ENCODE results near the gene CNEP1R1.

Gene CNEP1R1

DNA sequence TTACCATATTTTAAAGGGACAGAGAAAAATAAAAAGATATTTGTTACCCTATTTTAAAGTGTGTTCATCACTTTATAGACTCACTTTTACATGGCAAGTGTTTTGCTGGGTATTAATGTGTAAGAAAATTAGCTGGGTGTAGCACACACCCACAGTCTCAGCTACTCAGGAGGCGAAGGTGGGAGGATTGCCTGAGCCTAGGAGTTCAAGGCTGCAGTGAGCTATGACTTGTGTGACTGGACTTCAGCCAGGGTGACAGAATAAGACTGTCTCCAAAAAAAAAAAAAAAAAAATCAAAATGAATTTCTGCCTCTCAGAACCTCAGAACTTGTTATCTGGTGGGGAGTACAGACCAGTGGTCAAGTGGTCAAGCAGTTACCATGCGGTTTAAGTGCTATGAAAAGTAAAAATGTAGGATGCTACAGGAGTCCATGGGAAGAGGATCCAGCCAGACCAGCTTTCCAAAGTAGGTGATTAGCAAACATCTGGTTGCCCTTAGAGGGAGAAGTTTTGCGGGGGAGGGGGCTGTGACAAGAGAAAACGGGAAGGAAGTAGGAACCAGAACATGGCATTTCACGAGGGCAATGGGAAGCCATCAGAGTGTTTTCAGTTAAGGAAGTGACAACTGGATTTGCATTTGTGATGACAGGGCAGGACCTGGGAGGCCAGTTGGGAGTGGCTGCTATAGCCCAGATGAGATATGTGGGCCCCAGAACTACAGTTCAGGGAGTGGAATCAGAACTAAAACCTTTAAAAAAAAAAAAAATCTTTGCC is 13.9 kb downstream of the CNEP1R1 start:
- Histone ChIP-seq H3K27ac (ENCODE audit: low read length) (no peak overlapping the region), H3K36me3 (ENCODE audit: control insufficient read depth in 2 of 2, insufficient read depth in 2 of 2, low read length in 2 of 2) (peaks cover 5 to 10% of the 10 kb centered on the region in 2 donors), H3K4me3 (ENCODE audit: low read length in 2 of 2) (no peak overlapping the region), H3K4me1 (ENCODE audit: control insufficient read depth, insufficient read depth, low read length) (no peaks in the 10 kb centered on the region), H3K27me3 (ENCODE audit: control insufficient read depth in 1 of 2, insufficient read depth in 2 of 2, low read length in 2 of 2) (no peaks in the 10 kb centered on the region), H3K9me3 (ENCODE audit: control insufficient read depth in 2 of 2, low read length in 2 of 2) (no peaks in the 10 kb centered on the region), H3K9ac (ENCODE audit: low read length in 2 of 2) (no peak overlapping the region)

DNA sequence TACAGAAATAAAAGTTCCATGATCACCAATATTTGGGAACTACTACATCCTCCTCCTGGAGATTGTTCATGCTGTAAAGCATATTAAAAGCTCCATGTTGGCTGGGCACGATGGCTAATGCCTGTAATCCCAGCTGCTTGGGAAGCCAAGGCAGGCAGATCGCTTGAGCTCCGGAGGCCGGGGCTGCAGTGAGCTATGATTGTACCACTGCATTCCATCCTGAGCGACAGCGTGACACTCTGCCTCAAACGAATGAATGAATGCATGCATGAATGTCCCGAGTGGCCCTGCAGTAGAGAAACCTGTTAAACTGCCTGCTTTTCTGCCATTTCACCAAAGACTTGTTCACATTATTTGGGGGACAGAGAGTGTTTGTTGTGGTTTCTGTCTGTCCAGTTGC is 15.0 kb downstream of the CNEP1R1 start:
- H3K4me1 ChIP-seq (ENCODE audit: control insufficient read depth, insufficient read depth, low read length): no peaks in the 10 kb centered on the region
- H3K36me3 ChIP-seq (ENCODE audit: control insufficient read depth in 2 of 2, insufficient read depth in 2 of 2, low read length in 2 of 2): peaks cover 0 to under 1% of the 10 kb centered on the region in 2 donors
- no peak overlapping the region for H3K27ac ChIP-seq (ENCODE audit: low read length)
- no peaks in the 10 kb centered on the region for H3K27me3 ChIP-seq (ENCODE audit: control insufficient read depth in 1 of 2, insufficient read depth in 2 of 2, low read length in 2 of 2)
- no peaks in the 10 kb centered on the region for H3K9me3 ChIP-seq (ENCODE audit: control insufficient read depth in 2 of 2, low read length in 2 of 2)
- H3K4me3 ChIP-seq (ENCODE audit: low read length in 2 of 2): no peak overlapping the region
- no peak overlapping the region for H3K9ac ChIP-seq (ENCODE audit: low read length in 2 of 2)

DNA sequence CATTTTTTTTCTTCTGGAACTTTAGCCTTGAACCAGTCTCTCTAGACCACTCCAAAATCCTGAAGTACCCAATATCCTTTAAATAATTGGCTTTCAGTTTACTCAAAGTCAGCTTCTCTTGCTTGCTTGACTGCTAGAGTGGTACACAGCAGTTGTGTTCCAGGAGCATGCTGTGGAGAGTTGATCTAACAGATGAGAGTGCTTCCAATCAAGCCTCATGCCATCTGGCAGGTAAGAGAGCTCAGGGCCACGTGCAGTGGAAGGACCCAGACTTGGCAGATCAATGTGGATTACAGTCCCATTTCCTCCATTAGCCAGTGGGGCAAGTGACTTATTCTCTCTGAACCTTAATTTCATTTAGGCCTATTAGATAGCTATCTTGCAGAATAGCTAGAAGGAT is 15.7 kb downstream of the CNEP1R1 start:
- H3K27me3 ChIP-seq (ENCODE audit: control insufficient read depth in 1 of 2, insufficient read depth in 2 of 2, low read length in 2 of 2): no peaks in the 10 kb centered on the region
- H3K27ac ChIP-seq (ENCODE audit: low read length): no peak overlapping the region
- H3K36me3 ChIP-seq (ENCODE audit: control insufficient read depth in 2 of 2, insufficient read depth in 2 of 2, low read length in 2 of 2): no peaks in the 10 kb centered on the region
- H3K9me3 ChIP-seq (ENCODE audit: control insufficient read depth in 2 of 2, low read length in 2 of 2): no peaks in the 10 kb centered on the region
- H3K4me3 ChIP-seq (ENCODE audit: low read length in 2 of 2): no peak overlapping the region
- no peak overlapping the region for H3K9ac ChIP-seq (ENCODE audit: low read length in 2 of 2)
- H3K4me1 ChIP-seq (ENCODE audit: control insufficient read depth, insufficient read depth, low read length): no peaks in the 10 kb centered on the region

DNA sequence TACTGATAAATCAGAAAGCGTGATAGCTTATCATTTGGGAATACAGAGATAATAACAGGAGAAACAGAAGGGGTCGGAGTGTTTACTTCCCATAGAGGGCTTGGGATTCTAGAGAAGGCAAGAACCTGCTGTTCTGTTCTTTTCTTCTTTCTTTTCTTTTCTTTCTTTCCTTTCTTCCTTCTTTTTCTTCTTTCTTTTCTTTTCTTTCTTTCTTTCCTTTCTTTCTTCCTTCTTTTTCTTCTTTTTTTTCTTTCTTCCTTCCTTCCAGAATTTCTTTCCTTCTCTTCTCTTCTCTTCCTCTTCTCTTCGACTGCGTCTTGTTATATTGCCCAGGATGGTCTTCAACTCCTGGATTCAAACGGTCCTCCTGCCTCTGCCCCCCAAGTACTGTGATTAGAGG is 18.3 kb downstream of the CNEP1R1 start:
- no peak overlapping the region for H3K27ac ChIP-seq (ENCODE audit: low read length)
- no peak overlapping the region for H3K9ac ChIP-seq (ENCODE audit: low read length in 2 of 2)
- H3K36me3 ChIP-seq (ENCODE audit: control insufficient read depth in 2 of 2, insufficient read depth in 2 of 2, low read length in 2 of 2): no peaks in the 10 kb centered on the region
- peaks cover 0 to 3% of the 10 kb centered on the region in 2 donors for H3K27me3 ChIP-seq (ENCODE audit: control insufficient read depth in 1 of 2, insufficient read depth in 2 of 2, low read length in 2 of 2)
- no peaks in the 10 kb centered on the region for H3K4me1 ChIP-seq (ENCODE audit: control insufficient read depth, insufficient read depth, low read length)
- no peak overlapping the region for H3K4me3 ChIP-seq (ENCODE audit: low read length in 2 of 2)
- H3K9me3 ChIP-seq (ENCODE audit: control insufficient read depth in 2 of 2, low read length in 2 of 2): no peaks in the 10 kb centered on the region

DNA sequence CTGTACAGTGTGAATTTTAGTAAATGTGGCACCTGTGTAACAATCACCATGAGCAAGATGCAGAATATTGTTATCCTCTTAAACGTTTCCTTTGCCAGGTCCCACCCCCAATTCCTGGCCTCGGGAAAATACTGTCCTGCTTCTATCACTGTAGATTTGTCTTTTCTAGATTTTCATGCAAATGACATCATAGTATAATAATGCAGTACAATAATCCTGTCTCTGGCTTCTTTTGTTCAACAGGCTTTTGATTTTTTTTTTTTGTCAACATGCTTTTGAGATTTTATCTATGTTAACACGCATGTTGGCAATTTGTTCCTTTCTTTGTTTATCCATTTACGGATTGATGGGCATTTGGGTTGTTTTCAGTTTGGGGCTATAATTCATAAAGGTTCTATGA is 20.4 kb downstream of the CNEP1R1 start:
- H3K4me1 ChIP-seq (ENCODE audit: control insufficient read depth, insufficient read depth, low read length): no peaks in the 10 kb centered on the region
- no peak overlapping the region for H3K9ac ChIP-seq (ENCODE audit: low read length in 2 of 2)
- peaks cover 0 to 3% of the 10 kb centered on the region in 2 donors for H3K27me3 ChIP-seq (ENCODE audit: control insufficient read depth in 1 of 2, insufficient read depth in 2 of 2, low read length in 2 of 2)
- H3K9me3 ChIP-seq (ENCODE audit: control insufficient read depth in 2 of 2, low read length in 2 of 2): no peaks in the 10 kb centered on the region
- no peaks in the 10 kb centered on the region for H3K36me3 ChIP-seq (ENCODE audit: control insufficient read depth in 2 of 2, insufficient read depth in 2 of 2, low read length in 2 of 2)
- no peak overlapping the region for H3K27ac ChIP-seq (ENCODE audit: low read length)
- H3K4me3 ChIP-seq (ENCODE audit: low read length in 2 of 2): no peak overlapping the region

DNA sequence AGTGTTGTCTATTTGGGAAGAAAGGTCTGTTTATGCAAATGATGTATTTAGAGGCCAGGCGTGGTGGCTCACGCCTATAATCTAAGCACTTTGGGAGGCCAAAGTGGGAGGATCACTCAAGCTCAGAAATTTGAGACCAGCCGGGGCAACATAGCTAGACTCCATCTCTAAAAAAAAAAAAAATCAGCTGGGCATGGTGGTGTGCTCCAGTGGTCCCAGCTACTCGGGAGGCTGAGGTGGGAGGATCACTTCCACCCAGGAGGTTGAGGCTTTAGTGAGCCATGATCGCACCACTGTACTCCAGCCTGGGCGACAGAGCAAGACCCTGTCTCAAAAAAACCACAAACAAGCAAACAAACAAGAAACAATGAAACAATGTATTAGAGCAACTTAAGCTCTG is 21.8 kb downstream of the CNEP1R1 start:
- Histone ChIP-seq H3K9ac (ENCODE audit: low read length in 2 of 2) (no peak overlapping the region), H3K27me3 (ENCODE audit: control insufficient read depth in 1 of 2, insufficient read depth in 2 of 2, low read length in 2 of 2) (peaks cover 0 to 3% of the 10 kb centered on the region in 2 donors), H3K4me3 (ENCODE audit: low read length in 2 of 2) (no peak overlapping the region), H3K9me3 (ENCODE audit: control insufficient read depth in 2 of 2, low read length in 2 of 2) (no peaks in the 10 kb centered on the region), H3K36me3 (ENCODE audit: control insufficient read depth in 2 of 2, insufficient read depth in 2 of 2, low read length in 2 of 2) (no peaks in the 10 kb centered on the region), H3K4me1 (ENCODE audit: control insufficient read depth, insufficient read depth, low read length) (no peaks in the 10 kb centered on the region), H3K27ac (ENCODE audit: low read length) (no peak overlapping the region)

DNA sequence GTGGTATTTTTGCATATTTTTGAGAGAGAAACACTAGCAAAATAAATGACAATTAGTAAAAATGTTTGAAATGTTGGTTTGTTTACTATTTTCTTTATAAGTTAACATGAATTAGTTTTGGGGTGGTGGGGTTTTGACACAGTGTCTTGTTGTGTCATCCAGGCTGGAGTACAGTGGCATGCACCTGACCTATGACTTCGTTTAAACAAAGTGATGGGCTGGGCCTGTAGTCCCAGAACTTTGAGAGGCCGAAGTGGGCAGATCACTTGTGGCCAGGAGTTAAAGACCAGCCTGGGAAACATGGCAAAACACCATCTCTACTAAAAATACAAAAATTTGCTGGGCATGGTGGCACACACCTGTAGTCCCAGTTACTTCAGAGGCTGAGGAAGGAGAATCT is 22.8 kb downstream of the CNEP1R1 start:
- Histone ChIP-seq H3K4me1 (ENCODE audit: control insufficient read depth, insufficient read depth, low read length) (no peaks in the 10 kb centered on the region), H3K27me3 (ENCODE audit: control insufficient read depth in 1 of 2, insufficient read depth in 2 of 2, low read length in 2 of 2) (peaks cover 0 to 3% of the 10 kb centered on the region in 2 donors), H3K4me3 (ENCODE audit: low read length in 2 of 2) (no peak overlapping the region), H3K9me3 (ENCODE audit: control insufficient read depth in 2 of 2, low read length in 2 of 2) (no peaks in the 10 kb centered on the region), H3K27ac (ENCODE audit: low read length) (no peak overlapping the region), H3K9ac (ENCODE audit: low read length in 2 of 2) (no peak overlapping the region), H3K36me3 (ENCODE audit: control insufficient read depth in 2 of 2, insufficient read depth in 2 of 2, low read length in 2 of 2) (no peaks in the 10 kb centered on the region)

DNA sequence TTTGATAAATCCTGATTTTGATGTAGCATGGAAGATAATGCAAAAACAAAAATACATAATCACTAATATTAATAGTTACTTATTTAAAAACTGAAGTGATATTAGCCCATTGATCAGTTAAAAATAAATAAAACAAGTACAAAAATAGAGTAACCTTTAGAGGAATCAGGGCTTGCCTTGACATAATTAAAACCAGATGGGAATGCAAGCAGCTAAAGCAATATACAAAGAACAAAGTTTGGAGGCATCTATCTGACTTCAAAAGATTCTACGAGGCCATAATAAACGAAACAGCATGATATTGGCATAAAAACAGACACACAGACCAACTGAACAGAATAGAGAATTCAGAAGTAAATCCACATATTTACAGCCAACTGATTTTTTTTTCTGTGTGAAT is 25.8 kb downstream of the CNEP1R1 start:
- Histone ChIP-seq H3K27ac (ENCODE audit: low read length) (no peak overlapping the region), H3K4me1 (ENCODE audit: control insufficient read depth, insufficient read depth, low read length) (no peaks in the 10 kb centered on the region), H3K36me3 (ENCODE audit: control insufficient read depth in 2 of 2, insufficient read depth in 2 of 2, low read length in 2 of 2) (no peaks in the 10 kb centered on the region), H3K9me3 (ENCODE audit: control insufficient read depth in 2 of 2, low read length in 2 of 2) (peaks cover 0 to under 1% of the 10 kb centered on the region in 2 donors), H3K9ac (ENCODE audit: low read length in 2 of 2) (no peak overlapping the region), H3K4me3 (ENCODE audit: low read length in 2 of 2) (no peak overlapping the region), H3K27me3 (ENCODE audit: control insufficient read depth in 1 of 2, insufficient read depth in 2 of 2, low read length in 2 of 2) (peaks cover 0 to 3% of the 10 kb centered on the region in 2 donors)

DNA sequence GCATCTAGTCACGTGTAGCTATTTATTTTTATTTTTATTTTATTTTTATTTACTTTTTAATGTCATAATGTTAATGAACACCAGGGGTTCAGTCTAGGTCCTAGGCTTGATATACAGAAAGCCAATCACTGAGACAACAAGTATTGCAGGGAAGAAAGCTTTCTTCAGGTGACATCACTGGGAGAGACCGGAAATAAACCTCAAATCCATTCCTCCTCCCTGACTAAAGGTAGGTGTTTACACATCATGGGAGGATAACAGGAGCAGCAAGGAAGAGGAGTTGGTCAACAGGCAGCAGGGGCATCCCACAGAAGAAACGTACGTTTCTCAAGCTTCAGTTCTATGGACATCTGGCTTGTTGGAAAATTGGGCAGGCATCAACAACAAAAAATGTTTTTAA is 31.2 kb downstream of the CNEP1R1 start:
- no peaks in the 10 kb centered on the region for H3K27me3 ChIP-seq (ENCODE audit: control insufficient read depth in 1 of 2, insufficient read depth in 2 of 2, low read length in 2 of 2)
- H3K36me3 ChIP-seq (ENCODE audit: control insufficient read depth in 2 of 2, insufficient read depth in 2 of 2, low read length in 2 of 2): no peaks in the 10 kb centered on the region
- no peak overlapping the region for H3K27ac ChIP-seq (ENCODE audit: low read length)
- no peak overlapping the region for H3K9ac ChIP-seq (ENCODE audit: low read length in 2 of 2)
- H3K4me3 ChIP-seq (ENCODE audit: low read length in 2 of 2): no peak overlapping the region
- no peaks in the 10 kb centered on the region for H3K4me1 ChIP-seq (ENCODE audit: control insufficient read depth, insufficient read depth, low read length)
- peaks cover 0 to 6% of the 10 kb centered on the region in 2 donors for H3K9me3 ChIP-seq (ENCODE audit: control insufficient read depth in 2 of 2, low read length in 2 of 2)

DNA sequence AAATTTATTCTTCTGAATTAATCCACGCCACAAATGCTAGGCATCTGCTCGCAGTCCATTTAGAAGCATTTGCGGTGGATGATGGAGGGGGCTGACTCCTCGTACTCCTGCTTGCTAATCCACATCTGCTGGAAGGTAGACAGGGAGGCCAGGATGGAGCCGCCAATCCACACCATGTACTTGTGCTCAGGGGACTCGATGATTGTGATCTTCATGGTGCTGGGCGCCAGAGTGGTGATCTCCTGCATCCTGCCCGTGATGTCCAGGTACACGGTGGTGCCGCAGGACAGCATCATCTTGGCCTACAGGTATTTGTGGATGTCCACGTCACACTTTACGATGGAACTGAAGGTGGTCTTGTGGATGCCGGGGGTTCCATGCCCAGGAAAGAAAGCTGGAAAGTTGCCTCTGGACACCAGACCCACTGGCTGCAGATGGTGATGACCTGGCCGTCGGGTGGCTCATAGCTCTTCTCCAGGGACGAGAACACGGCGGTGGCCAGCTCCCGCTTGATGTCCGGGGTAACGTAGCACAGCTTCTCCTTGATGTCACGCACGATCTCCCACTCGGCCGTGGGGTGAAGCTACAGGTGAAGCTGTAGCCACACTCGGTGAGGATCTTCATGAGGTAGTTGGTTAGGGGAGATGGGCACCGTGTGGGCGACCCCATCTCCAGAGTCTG is 33.2 kb downstream of the CNEP1R1 start:
- no peaks in the 10 kb centered on the region for H3K36me3 ChIP-seq (ENCODE audit: control insufficient read depth in 2 of 2, insufficient read depth in 2 of 2, low read length in 2 of 2)
- H3K4me3 ChIP-seq (ENCODE audit: low read length in 2 of 2): no peak overlapping the region
- no peaks in the 10 kb centered on the region for H3K4me1 ChIP-seq (ENCODE audit: control insufficient read depth, insufficient read depth, low read length)
- no peak overlapping the region for H3K9ac ChIP-seq (ENCODE audit: low read length in 2 of 2)
- peaks cover 0 to 6% of the 10 kb centered on the region in 2 donors for H3K9me3 ChIP-seq (ENCODE audit: control insufficient read depth in 2 of 2, low read length in 2 of 2)
- H3K27ac ChIP-seq (ENCODE audit: low read length): no peak overlapping the region
- no peaks in the 10 kb centered on the region for H3K27me3 ChIP-seq (ENCODE audit: control insufficient read depth in 1 of 2, insufficient read depth in 2 of 2, low read length in 2 of 2)

DNA sequence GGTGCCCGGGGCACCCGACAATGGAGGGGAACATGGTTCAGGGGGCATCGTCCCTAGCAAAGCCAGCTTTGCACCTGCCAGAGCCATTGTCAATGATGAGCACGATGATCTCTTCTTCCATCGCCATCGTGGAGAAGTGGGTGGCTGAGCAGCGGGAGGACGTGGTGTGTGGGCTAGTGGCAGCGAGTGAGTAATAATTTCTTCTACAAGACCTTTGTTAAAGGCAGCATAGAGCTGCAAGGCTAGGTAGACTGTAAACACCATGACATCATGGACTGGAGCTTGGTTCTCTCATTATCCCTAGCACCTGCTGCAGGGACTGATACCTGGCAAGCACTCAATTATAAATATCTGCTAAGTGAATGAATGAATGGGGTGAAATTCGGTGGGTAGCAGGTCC is 34.1 kb downstream of the CNEP1R1 start:
- Histone ChIP-seq H3K4me3 (ENCODE audit: low read length in 2 of 2) (no peak overlapping the region), H3K9ac (ENCODE audit: low read length in 2 of 2) (no peak overlapping the region), H3K9me3 (ENCODE audit: control insufficient read depth in 2 of 2, low read length in 2 of 2) (peaks cover 0 to 6% of the 10 kb centered on the region in 2 donors), H3K27me3 (ENCODE audit: control insufficient read depth in 1 of 2, insufficient read depth in 2 of 2, low read length in 2 of 2) (no peaks in the 10 kb centered on the region), H3K36me3 (ENCODE audit: control insufficient read depth in 2 of 2, insufficient read depth in 2 of 2, low read length in 2 of 2) (no peaks in the 10 kb centered on the region), H3K27ac (ENCODE audit: low read length) (no peak overlapping the region), H3K4me1 (ENCODE audit: control insufficient read depth, insufficient read depth, low read length) (no peaks in the 10 kb centered on the region)
